GM13976 (cell line): ENCODE data around the gene SHB.

Experiments
- DNase-seq: peaks from one replicate; pipeline ENCODE4 v3.0.0; 2012; ENCODE audit warnings: low spot score
- in situ Hi-C: fragments of 300-500 bp; cut with MboI; formaldehyde crosslinking; loops from one replicate; pipeline ENCODE4 v1.12.0; 2022; ENCODE audit warnings: low sequenced_read_pairs, mixed read lengths, inconsistent platforms; ENCODE audit not compliant: unreplicated experiment
- TF ChIP-seq, protein P1 (sequence below): IDR thresholded peaks from 2 replicates; pipeline ENCODE4 v1.5.1; 2012; ENCODE audit warnings: borderline replicate concordance, mild to moderate bottlenecking; ENCODE audit not compliant: insufficient read depth; ENCODE audit errors: extremely low read depth, missing control alignments, control extremely low read depth

SHB gene

GRCh38 chr9:37951671-37952449 lies 117.2 kb downstream of the SHB start:
- in situ Hi-C loops = no loop called here
- TF ChIP-seq, protein P1, sequence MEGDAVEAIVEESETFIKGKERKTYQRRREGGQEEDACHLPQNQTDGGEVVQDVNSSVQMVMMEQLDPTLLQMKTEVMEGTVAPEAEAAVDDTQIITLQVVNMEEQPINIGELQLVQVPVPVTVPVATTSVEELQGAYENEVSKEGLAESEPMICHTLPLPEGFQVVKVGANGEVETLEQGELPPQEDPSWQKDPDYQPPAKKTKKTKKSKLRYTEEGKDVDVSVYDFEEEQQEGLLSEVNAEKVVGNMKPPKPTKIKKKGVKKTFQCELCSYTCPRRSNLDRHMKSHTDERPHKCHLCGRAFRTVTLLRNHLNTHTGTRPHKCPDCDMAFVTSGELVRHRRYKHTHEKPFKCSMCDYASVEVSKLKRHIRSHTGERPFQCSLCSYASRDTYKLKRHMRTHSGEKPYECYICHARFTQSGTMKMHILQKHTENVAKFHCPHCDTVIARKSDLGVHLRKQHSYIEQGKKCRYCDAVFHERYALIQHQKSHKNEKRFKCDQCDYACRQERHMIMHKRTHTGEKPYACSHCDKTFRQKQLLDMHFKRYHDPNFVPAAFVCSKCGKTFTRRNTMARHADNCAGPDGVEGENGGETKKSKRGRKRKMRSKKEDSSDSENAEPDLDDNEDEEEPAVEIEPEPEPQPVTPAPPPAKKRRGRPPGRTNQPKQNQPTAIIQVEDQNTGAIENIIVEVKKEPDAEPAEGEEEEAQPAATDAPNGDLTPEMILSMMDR = no peak
- no peak for DNase-seq

DNA sequence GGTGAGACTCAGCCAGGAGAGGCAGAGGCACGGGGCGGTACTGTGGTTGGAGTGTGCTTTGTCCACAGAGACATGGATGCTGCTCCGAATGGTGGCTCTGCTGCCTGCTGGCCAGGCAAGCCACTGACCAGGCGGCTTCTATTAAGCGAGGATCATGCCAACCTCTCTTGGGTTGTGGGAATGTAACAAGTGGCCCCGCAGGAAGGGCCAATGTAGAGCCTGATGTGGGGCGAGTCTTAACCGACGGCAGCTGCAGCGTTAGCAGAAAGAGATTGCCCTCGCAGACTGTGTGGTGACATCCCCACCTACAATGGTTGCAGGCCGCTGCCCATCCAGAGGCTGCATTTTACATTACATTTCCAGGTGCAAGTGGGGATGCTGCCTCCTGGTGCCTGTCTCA lies 118.5 kb downstream of the SHB start:
- in situ Hi-C loops = no loop called here
- no peak for DNase-seq

GRCh38 chr9:37949576-37949975 lies 119.5 kb downstream of the SHB start:
- no peak for DNase-seq
- in situ Hi-C loops = no loop called here
- TF ChIP-seq, protein P1 = no peak

More for the DNA sequence above, 118.5 kb downstream of the SHB start:
- TF ChIP-seq, protein P1 = no peak

DNA sequence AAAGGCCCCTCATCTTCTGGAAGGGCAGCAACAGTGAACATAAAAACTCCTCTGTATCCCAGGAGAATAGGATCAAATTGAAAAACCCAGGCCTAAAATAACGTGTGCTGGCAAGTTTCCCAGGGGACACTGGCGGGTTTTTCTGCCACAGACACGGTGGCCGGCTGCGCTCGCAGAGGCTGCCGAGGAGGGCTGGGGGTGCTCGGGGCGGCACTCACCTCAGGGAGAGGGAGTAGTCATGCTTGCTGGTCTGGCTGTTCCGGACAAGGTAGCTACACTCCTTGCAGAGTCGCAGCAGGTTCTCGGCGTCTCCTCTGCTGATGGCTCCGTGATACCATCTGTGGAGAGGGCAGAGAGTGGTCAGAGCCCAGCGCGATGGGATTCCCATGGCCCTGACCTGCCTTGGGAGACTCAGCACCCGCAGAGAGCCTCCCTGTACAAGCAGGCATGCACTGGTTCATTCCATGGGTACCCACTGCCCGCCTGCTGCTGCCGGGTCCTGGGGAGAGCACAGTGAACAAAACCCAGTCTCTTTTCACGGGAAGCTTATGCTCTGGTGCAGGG lies 120.5 kb downstream of the SHB start:
- TF ChIP-seq, protein P1 = no peak
- in situ Hi-C loops = no loop called here
- DNase-seq = no peak

DNA sequence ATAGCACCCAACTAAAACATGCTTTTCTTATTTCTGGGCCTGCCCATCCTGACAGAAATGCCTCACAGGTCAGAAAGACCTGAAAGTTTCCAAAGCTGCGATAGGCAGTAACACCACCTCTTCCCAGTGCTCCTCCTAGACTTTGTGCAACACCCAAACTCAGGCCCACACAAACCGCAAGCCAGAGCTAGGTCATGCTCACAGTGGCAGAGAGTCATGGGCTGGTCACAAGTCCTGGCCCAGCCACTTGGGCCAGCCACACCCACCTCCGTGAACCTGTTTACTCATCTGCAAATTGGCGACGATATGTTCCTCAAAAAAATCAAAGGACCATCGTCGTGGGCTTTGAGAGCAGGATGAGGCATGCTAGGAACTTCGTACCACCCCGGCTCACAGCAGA lies 121.0 kb downstream of the SHB start:
- in situ Hi-C loops = no loop called here
- no peak for DNase-seq

DNA sequence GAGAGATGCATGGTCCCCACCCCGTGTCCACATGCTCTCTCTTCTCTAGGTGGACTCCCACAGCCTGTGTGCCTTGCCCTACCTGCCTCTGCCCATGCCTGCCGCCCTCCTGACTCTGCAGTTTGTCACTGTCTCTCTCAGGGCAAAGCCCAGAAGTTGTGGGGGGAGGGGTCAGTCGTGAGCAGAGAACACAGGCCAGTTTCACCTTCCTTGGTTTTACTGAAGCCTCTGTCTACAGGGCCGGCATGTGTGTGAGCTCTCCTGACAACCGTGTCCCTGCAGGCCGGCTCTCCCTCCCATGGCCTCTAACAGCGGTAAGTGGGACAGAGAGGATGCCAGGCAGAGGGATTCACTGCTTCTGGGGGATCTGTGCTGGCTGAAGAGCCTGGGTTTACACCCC lies 121.6 kb downstream of the SHB start:
- DNase-seq = no peak
- TF ChIP-seq, protein P1 = no peak
- in situ Hi-C loops = no loop called here

More for the DNA sequence above, 121.0 kb downstream of the SHB start:
- TF ChIP-seq, protein P1 = no peak
